PC-3 (cell line): ENCODE results near the gene PCDH15. TPM values are rescaled to one million over a fixed set of nuclear protein-coding genes. Genes with fewer than 3 reads are reported as not detected.

Experiments used
- ATAC-seq: fragments of 200-7000 bp; cut with Tn5 transposase; 2 replicates; pipeline ENCODE4 v1.9.1; 2020; ENCODE audit warnings: mild to moderate bottlenecking, moderate library complexity
- BruUV-seq: library from RNA; stranded (reverse); fragments of 400-500 nt; replicated peaks from 2 replicates; lab custom pipeline; 2021; lab: Mats Ljungman, UMichigan
- CTCF ChIA-PET: fragments of 300-600 bp; sonication (Branson Sonifier 250); formaldehyde crosslinking; loops from one replicate; lab custom pipeline; 2022; ENCODE audit warnings: antibody characterized with exemption; lab: Charles Lee
- POLR2A ChIA-PET: fragments of 300-600 bp; sonication (Branson Sonifier 250); formaldehyde crosslinking; loops from one replicate; lab custom pipeline; 2022; ENCODE audit warnings: antibody characterized with exemption; ENCODE audit not compliant: unreplicated experiment; lab: Charles Lee
- DNase-seq: peaks from one replicate; pipeline ENCODE4 v3.0.0-alpha.2; 2015
- H2AFZ ChIP-seq: fragments of 300-600 bp; sonication (generic); 2 replicates; pipeline ENCODE4 v1.6.0; 2016; ENCODE audit warnings: antibody characterized with exemption, low read length
- H3F3A ChIP-seq: fragments of 300-600 bp; sonication (generic); one replicate; pipeline ENCODE4 v1.6.0; 2017; ENCODE audit warnings: antibody characterized with exemption, low read length, control low read depth, mild to moderate bottlenecking; ENCODE audit not compliant: unreplicated experiment
- H3K27ac ChIP-seq: fragments of 300-600 bp; sonication (generic); 2 replicates; pipeline ENCODE4 v1.5.1; 2016; ENCODE audit warnings: mild to moderate bottlenecking, low read length
- H3K27me3 ChIP-seq: fragments of 300-600 bp; sonication (generic); 2 replicates; pipeline ENCODE4 v1.6.1; 2016; ENCODE audit warnings: low read length, mixed read lengths
- H3K36me3 ChIP-seq: fragments of 300-600 bp; sonication (generic); 2 replicates; pipeline ENCODE4 v1.6.1; 2016; ENCODE audit warnings: low read depth, mixed run types, low read length, mixed read lengths
- H3K4me1 ChIP-seq: fragments of 300-600 bp; sonication (generic); 2 replicates; pipeline ENCODE4 v1.5.1; 2016; ENCODE audit warnings: low read length; ENCODE audit not compliant: insufficient read depth
- H3K4me2 ChIP-seq: fragments of 300-600 bp; sonication (generic); 2 replicates; pipeline ENCODE4 v1.6.0; 2016; ENCODE audit warnings: low read length
- H3K4me3 ChIP-seq: fragments of 300-600 bp; sonication (generic); 2 replicates; pipeline ENCODE4 v1.5.1; 2016; ENCODE audit warnings: mild to moderate bottlenecking, low read length, mixed read lengths
- H3K79me2 ChIP-seq: fragments of 300-600 bp; sonication (generic); 2 replicates; pipeline ENCODE4 v1.6.1; 2017; ENCODE audit warnings: low read length, mixed read lengths
- H3K9ac ChIP-seq: fragments of 300-600 bp; sonication (generic); 2 replicates; pipeline ENCODE4 v1.6.0; 2016; ENCODE audit warnings: mild to moderate bottlenecking, low read length
- H3K9me2 ChIP-seq: fragments of 300-600 bp; sonication (generic); replicated peaks from 2 replicates; pipeline ENCODE4 v1.6.1; 2016; ENCODE audit warnings: mixed run types, low read length, mixed read lengths
- H3K9me3 ChIP-seq: fragments of 300-600 bp; sonication (generic); 2 replicates; pipeline ENCODE4 v1.6.1; 2016; ENCODE audit warnings: low read length, mixed read lengths
- H4K20me1 ChIP-seq: fragments of 300-600 bp; sonication (generic); 2 replicates; pipeline ENCODE4 v1.6.1; 2016; ENCODE audit warnings: low read length, mixed read lengths
- EZH2 ChIP-seq: fragments of 300-600 bp; sonication (generic); IDR thresholded peaks from one replicate; pipeline ENCODE4 v1.6.1; 2017; ENCODE audit warnings: antibody characterized with exemption, mild to moderate bottlenecking, low read length; ENCODE audit not compliant: unreplicated experiment
- EZH2phosphoT487 ChIP-seq: fragments of 300-600 bp; sonication (generic); IDR thresholded peaks from 2 replicates; pipeline ENCODE4 v1.6.1; 2018; ENCODE audit warnings: mild to moderate bottlenecking, antibody characterized with exemption, low read length, borderline replicate concordance
- intact Hi-C: fragments of 100-400 bp; cut with micrococcal nuclease; formaldehyde crosslinking; loops from 2 replicates; pipeline ENCODE4 v1.9.0; 2023
- total RNA-seq: library from RNA; depleted of rRNA; stranded (reverse); fragments of >200 nt; gene quantifications from 2 replicates; pipeline ENCODE4 v1.2.3, GENCODE V29; 2014
- TF ChIP-seq, protein P1 (sequence below): fragments of 300-600 bp; sonication (generic); conservative IDR thresholded peaks from 2 replicates; pipeline ENCODE4 v1.5.1; 2017; ENCODE audit warnings: antibody characterized with exemption, low read depth, mild to moderate bottlenecking, low read length

Gene PCDH15
- total RNA-seq, 1 experiment from 2014 or later: not detected

DNA sequence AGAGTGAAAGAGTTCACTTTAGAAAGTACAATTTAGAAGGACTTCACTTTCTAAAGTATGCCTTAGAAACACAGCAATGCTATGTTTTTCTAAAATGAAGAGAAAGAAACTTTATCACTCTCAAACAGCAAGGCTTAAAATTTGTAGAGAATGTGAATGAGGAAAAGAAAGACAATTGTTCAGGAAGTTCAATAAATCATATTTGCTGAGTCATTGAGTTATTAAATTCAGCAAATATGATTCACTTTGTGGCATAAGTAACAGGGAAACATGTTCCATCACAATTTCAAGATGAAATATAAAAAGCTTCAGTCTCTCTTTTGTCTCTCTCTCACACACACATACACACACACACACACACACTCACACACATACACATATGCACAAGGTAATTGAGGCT, 187.9 kb downstream of the PCDH15 start:
- peak; percentile 80 for DNase-seq
- ATAC-seq: peak; percentile 83
- H3K27ac ChIP-seq: peak overlapping the region; percentile 54

DNA sequence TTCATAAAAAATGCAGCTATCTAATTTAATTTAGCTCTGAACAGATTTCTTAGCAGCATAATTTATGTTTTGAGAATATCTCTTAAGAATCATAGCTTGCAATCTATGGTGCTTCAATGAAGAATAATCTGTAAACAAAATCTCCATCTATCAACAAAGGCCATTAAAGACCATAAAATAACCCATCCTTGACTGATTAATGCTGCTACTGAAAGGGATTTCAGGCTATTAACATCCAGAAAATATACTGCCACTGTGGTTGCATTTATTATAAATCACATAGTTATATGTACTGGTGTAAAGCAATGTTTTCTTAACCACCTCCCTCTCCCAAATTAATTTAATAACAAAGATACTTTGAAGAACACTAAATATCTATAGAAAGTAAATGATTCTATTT, 191.6 kb downstream of the PCDH15 start:
- BruUV-seq: no TSS peak
- no peak overlapping the region for H3K4me3 ChIP-seq
- no peak overlapping the region for H2AFZ ChIP-seq
- no peak overlapping the region for H3K4me2 ChIP-seq
- DNase-seq (no peak), ATAC-seq (no peak)
- H3K9me3 ChIP-seq: no peaks in the 10 kb centered on the region
- no peaks in the 10 kb centered on the region for H4K20me1 ChIP-seq
- no peaks in the 10 kb centered on the region for H3F3A ChIP-seq
- H3K36me3 ChIP-seq: no peaks in the 10 kb centered on the region
- H3K9me2 ChIP-seq: no peaks in the 10 kb centered on the region
- no peaks in the 10 kb centered on the region for H3K27me3 ChIP-seq
- no peaks in the 10 kb centered on the region for H3K79me2 ChIP-seq
- no peak overlapping the region for H3K27ac ChIP-seq
- TF ChIP-seq EZH2phosphoT487 (no peak), EZH2 (no peak)
- TF ChIP-seq, protein P1, sequence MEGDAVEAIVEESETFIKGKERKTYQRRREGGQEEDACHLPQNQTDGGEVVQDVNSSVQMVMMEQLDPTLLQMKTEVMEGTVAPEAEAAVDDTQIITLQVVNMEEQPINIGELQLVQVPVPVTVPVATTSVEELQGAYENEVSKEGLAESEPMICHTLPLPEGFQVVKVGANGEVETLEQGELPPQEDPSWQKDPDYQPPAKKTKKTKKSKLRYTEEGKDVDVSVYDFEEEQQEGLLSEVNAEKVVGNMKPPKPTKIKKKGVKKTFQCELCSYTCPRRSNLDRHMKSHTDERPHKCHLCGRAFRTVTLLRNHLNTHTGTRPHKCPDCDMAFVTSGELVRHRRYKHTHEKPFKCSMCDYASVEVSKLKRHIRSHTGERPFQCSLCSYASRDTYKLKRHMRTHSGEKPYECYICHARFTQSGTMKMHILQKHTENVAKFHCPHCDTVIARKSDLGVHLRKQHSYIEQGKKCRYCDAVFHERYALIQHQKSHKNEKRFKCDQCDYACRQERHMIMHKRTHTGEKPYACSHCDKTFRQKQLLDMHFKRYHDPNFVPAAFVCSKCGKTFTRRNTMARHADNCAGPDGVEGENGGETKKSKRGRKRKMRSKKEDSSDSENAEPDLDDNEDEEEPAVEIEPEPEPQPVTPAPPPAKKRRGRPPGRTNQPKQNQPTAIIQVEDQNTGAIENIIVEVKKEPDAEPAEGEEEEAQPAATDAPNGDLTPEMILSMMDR: no peak
- H3K4me1 ChIP-seq: peaks cover 10% of the 10 kb centered on the region
- CTCF ChIA-PET: no interaction called here
- no peak overlapping the region for H3K9ac ChIP-seq
- POLR2A ChIA-PET: no interaction called here
- intact Hi-C loops: no loop called here

More for the DNA sequence above, 187.9 kb downstream of the PCDH15 start:
- no peaks in the 10 kb centered on the region for H3K9me2 ChIP-seq
- H3K9ac ChIP-seq: peak overlapping the region; percentile 24; the same call in 1 of the 2 replicates
- peak overlapping the region; percentile 70 for H3K4me2 ChIP-seq
- H3K9me3 ChIP-seq: no peaks in the 10 kb centered on the region
- H4K20me1 ChIP-seq: no peaks in the 10 kb centered on the region
- no peaks in the 10 kb centered on the region for H3K79me2 ChIP-seq
- H3F3A ChIP-seq: no peaks in the 10 kb centered on the region
- H3K4me1 ChIP-seq: peaks cover 10% of the 10 kb centered on the region
- no peaks in the 10 kb centered on the region for H3K27me3 ChIP-seq
- no TSS peak for BruUV-seq
- ChIA-PET CTCF (interaction anchor here (1.2 kb wide), 1 partner anchor 188 kb away, joined by 3 read pairs; the partner anchor contains the start of gene PCDH15), POLR2A (no interaction called here)
- TF ChIP-seq EZH2phosphoT487: no peak
- TF ChIP-seq, protein P1: no peak
- no peak for TF ChIP-seq EZH2
- peak overlapping the region; percentile 65 for H2AFZ ChIP-seq
- H3K36me3 ChIP-seq: no peaks in the 10 kb centered on the region
- peak overlapping the region; percentile 31 for H3K4me3 ChIP-seq
- intact Hi-C loops: loop anchor here (1.0 to 5.0 kb wide), 2 partner anchors 25 to 189 kb away; partner anchors contain the start of gene PCDH15

DNA sequence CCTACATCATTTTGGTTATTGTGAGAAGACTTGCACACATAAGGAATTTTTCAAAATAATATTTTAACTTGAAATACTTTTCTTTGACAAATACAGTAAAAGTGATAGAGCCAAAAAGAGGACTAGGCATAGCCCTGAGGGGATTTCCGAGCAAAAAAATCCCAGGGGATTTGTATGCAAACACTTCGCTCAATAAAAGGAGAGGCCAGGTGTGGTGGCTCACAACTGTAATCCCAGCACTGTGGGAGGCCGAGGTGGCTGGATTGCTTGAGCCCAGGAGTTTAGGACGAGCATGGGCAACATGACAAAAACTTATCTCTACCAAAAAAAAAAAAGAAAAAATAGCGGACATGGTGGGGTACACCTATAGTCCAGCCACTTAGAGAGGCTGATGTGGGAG, 193.0 kb downstream of the PCDH15 start:
- Histone ChIP-seq H3K4me3 (no peak overlapping the region), H3K9ac (no peak overlapping the region), H3F3A (no peaks in the 10 kb centered on the region), H3K27me3 (no peaks in the 10 kb centered on the region), H2AFZ (no peak overlapping the region), H3K4me2 (no peak overlapping the region), H3K9me2 (no peaks in the 10 kb centered on the region), H4K20me1 (no peaks in the 10 kb centered on the region), H3K4me1 (peaks cover 3% of the 10 kb centered on the region), H3K79me2 (no peaks in the 10 kb centered on the region), H3K27ac (no peak overlapping the region), H3K9me3 (no peaks in the 10 kb centered on the region), H3K36me3 (no peaks in the 10 kb centered on the region)
- DNase-seq (no peak), ATAC-seq (no peak)
- intact Hi-C loops: no loop called here
- CTCF ChIA-PET: no interaction called here
- TF ChIP-seq EZH2phosphoT487 (no peak), EZH2 (no peak)
- TF ChIP-seq, protein P1: no peak
- POLR2A ChIA-PET: no interaction called here
- no TSS peak for BruUV-seq
